ENCODE measurements around the gene C22orf31.

The C22orf31 gene

GRCh38 chr22:29080106-29080975, 18.7 kb upstream of the C22orf31 start:
- DNase-seq, result no peak

- no peak for DNase-seq
Measured at GRCh38 chr22:29079218-29079901, 17.7 kb upstream of the C22orf31 start.

- no peak for DNase-seq
Measured at GRCh38 chr22:29078869-29079207, 17.2 kb upstream of the C22orf31 start.

DNA sequence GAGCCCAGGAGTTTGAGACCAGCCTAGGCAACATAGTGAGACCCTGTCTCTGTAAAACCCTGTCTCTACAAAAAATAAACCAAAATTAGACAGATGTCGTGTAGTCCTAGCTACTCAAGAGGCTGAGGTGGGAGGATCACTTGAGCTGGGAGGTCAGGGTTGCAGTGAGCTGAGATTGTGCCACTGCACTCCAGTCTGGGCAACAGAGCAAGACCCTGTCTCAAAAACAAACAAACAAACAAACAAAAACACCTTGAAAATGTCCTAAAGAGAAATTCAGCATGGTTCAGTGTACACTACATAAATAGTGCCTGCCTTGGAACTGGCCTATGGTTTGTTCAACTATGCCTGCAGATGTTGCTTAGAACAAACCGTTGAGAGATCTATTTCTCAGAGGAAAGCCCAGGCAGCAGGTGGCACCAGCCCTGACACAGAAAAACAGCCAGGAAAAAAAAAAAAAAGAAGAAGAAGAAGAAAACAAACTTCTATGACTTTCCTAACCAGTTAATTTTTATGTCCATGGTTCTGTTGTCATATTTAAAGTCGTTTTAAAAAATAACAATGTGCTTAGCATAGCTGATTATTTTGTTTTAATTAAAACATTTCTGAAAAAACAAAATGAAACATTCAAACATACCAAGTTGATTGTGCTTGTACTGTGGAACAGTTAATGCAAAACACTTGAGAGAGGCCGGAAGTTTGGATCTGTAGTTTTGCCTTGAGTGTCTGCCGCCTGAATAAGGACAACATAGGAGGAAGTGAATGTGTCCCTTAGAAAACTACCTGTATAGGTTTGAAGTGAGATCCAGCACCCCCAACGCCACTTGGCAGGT, 16.6 kb upstream of the C22orf31 start:
- DNase-seq, result no peak

DNA sequence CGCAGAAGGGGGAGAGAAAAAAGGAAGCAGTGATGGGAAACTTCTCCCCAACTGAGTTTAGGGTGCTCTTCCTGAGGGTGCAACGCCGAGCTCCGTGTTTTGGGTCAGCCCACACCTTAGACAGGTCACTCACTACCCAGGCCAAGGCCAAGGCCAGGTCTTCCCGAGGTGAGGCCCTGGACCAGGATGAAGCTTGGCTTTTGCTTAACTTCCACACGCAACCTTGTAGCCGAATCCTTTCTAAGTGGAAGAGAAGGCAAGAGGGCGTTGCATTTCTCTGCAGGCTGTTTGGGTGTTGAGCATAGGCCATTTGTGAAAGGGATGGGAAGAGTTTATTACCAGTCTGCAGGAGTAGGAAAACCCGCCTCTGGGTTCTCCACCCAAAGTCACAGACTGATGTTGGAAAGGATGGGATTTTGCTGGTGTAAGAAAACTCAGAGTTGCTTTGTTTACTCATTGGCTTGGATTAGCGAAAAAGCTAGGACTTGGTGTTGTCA, 12.7 kb upstream of the C22orf31 start:
- DNase-seq, result no peak

DNA sequence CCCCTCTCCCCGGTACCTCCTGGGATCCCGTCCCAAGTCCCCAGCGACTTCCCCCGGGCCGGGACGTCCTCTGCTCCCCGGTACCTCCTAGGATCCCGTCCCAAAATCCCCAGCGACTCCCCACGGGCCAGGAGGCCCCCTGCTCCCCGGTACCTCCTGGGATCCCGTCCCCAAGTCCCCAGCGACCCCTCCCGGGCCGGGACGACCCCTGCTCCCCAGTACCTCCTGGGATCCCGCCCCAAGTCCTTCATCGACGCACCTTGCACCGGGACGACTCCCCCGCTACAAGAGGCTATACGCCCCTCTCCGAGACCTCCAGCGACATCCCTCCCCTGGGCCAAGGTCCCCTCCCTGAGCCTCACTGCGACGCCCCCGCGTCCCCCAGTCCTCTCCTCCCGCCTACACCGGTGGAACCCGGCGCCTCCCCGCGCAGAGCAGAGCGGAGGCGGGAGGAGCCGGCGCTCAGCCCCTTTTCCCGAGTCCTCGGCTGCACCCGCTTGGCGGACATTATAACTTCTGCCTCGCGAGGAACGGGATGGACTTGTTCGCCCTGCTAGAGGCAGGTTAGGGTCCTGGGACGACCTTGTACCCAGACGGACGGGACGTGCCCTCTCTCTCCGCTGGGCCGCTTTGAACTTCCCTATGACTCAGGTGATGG, 12.1 kb upstream of the C22orf31 start:
- DNase-seq, result no peak

DNA sequence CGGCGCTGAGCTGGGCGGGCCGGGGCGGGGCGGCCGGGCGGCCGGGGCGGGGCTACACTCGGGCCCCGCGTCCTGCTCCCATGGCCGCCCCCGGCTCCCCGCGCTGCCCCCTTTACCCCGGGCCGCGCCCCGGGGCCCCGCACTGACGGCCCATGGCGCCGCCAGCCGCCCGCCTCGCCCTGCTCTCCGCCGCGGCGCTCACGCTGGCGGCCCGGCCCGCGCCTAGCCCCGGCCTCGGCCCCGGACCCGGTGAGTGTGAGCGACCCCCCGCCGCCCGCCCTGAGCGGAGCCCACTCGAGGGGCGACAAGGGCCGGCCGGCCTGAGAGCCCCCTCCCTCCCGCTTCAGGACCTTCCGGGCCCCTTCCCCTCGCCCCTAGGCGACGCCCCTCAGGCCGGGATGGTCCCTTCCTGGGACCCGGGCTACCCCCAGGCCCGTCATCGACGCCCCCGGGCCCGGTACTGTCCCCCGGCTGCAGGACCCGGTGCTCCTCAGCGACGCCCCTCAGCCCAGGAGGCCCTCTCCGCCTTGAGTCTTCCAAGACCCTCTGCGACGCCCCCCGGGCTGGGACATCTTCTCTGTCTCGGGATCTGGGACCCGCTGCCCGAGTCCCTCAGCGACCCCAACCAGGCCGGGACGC, 11.5 kb upstream of the C22orf31 start, which contains the start of gene KREMEN1:
Gene KREMEN1 (plus strand): TSS at position 57 of the 639 bp plus-strand sequence. CDS start 96 bp downstream, at position 153.
- DNase-seq, result no peak

DNA sequence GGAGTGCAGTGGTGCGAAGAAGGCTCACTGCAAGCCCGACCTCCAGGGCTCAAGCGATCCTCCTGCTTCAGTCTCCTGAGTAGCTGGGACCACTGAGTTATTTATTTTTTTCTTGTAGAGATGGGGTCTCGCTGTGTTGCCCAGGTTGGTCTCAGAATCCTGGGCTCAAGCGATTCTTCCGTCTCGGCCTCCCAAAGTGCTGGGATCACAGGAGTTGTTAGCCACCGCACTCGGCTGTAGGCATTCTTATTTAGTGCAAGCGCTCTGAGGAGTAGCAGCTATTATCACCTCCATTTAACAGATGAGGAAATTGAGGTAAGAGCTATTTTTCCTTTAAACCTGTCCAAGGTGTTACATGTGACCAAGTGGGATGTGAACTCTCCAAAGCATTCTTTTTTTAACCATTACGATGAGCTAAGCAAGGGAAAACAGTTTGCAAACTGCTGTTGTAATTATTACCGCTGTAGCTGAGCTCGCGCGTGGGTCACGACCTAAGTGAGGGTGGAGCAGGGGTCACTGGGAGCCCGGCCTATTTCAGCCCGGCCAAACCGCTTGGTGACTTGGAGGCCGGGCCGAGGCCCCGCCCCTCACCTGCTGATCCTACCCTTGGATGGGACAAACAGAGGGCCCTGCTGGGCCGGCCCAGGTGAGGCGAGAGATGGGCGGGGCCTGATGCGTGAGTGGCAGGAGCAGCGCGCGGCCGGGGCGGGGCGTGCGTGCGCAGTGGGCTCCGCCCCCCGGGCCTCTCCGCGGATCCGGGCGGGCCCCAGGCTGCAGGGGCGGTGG, 10.8 kb upstream of the C22orf31 start:
- no peak for DNase-seq

- no peak for DNase-seq
Measured at GRCh38 chr22:29071261-29072045, 9.8 kb upstream of the C22orf31 start.

DNA sequence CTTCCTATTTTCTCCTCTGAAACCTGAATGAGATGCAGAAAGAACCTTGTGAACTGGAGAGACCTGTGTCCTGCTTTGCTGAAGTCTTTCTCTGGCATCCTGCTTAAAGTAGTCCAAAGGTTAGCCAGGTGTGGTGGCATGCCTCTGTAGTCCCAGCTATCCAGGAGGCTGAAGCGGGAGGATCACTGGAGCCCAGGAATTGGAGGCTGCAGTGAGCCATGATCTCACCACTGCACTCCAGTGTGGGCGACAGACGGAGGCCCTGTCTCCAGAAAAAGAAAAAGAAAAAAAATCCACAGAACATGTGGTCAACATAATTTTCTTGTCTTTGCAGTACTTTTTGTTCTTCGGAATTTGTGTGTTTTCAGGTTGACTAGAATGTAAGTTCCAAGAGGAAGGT, 8.9 kb upstream of the C22orf31 start:
- no peak for DNase-seq

GRCh38 chr22:29069463-29069862, 7.8 kb upstream of the C22orf31 start:
- no peak for DNase-seq

DNA sequence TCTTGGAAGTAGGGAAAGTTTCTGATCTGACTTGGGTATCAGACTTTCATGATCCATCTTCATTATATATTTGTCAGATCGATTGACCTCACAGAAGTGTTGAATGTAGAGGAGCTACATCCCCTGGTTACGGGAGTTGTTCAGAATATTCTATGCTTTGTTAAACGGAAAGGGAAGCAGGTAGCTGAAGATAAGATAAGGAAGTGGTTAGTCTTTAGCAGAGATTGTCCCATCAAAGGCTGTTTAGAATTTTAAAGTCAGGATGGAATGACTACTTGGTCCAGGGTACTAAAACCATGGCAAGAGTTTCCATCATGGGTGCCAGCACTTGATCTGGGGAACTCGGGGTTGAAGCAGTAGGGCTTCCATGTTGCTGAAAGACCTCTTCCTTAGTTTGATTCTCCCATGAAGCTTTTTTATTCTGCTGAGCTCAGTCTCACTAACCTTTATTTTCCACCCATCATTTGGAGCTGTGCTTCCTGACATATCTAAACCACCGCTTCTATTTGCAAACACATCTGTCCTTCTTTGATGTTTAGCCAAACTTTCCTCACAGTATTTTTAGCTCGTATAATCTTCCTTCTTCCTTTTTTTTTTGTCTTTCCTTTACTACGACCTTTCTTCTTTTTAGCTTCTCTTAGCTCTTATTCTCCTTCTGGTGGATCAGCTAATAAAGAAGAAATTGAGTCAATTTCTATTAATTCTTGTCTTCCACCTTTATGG, 4.0 kb upstream of the C22orf31 start:
- no peak for DNase-seq

DNA sequence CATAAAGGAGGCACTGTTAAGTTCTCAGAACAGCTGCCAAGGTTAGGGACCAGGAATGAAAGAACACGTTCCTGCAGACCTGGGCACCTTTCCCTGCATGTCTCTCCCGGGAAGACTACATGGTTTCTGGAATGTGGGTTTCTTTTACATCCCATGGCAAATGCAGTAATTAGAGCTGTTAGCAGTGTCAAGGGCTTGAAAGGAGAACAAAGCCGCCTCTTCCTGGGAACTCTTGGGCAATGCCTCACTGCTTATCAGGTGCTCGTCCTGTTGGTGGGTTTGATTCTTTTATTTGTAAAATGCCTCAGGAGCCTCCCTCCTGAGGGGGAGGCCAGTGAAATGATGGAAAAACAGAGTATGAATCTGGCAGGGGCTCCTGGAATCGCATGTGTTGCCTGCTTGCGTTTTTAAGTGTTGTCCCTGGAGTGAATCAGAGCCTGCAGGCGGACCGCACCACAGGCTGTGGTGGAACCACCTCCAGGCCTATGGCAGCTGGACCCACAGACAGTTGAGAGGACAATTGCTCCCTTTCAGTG, 723 bp upstream of the C22orf31 start:
- DNase-seq, result no peak

DNA sequence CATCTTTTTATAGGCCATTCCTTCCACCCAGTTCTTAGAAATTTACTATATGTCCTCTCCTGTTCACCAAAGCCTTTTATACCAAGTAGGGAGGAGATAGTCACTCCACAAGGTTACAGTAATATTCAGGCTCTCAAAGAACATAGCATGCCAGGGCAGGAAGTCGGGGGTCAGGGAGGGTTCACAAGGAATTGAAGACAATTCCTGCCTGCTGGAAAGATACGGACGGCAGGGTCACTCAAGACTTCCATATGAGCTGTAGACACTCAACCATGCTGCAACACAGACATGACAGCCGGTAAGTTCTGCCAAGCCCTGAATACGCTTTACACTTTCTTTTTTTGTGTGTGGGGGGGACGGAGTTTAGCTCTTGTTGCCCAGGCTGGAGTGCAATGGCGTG, 700 bp downstream of the C22orf31 start:
- no peak for DNase-seq

GRCh38 chr22:29060251-29060869, 1.3 kb downstream of the C22orf31 start:
- DNase-seq, result no peak

DNA sequence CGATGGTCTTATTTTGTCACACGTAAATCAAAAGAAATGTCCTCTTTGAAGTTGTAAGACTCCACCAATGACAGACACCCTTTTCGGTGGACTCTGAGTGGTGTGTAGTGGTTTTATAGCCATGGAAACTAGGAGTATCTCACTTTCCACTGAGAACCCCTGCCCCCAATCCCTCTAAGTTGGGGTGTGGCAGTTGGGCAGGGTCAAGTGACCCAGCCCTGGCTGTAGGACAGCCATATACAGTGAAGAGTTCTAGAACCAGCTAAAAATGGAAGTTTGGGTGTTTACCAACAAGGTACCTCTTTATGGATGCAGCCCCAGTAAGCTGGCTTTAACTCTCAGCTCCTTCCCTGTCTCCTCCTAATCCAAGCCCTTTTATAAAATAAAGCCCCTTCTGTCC, 5.2 kb downstream of the C22orf31 start:
- DNase-seq, result no peak

- DNase-seq, result no peak
Measured at GRCh38 chr22:29055192-29055830, 6.3 kb downstream of the C22orf31 start.

DNA sequence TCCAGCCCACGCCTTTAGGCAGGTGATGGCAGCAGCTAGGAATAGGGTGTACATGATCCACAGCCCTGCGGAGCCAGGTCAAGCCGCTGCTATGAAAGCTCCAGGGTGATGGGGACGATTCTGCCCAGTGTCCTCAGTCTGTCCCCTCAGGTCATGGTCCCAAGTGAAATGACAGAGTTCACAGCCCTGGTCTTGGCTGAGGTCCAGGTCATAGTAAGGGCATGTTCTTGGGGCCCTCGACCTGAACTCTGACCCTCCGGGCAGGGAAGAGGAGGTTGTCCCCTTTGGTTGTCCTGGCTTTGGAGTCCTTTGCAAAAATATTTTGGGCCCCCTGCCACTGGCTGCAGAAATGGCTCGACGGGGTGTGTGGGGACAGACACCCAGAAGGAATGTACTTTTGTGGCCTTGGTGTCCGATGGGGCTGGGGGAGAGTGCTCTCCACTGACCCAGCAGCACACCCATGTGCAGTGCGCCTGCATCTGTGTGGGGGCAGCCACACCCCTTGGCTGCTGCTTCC, 7.3 kb downstream of the C22orf31 start:
- DNase-seq, result no peak

Data from NCI-H2081 treated with DMSO at 0.1 percent for 48 hours (cell line).